A549 treated with ZK216348 at 1 μM for 4 hours (cell line): ENCODE results near the gene TTLL7. TPM values are rescaled to one million over a fixed set of nuclear protein-coding genes. Genes with fewer than 3 reads are reported as not detected.

Experiments
- total RNA-seq: library from RNA; stranded (reverse); fragments of 200-300 nt; extraction: Qiagen RNA extraction; gene quantifications from 5 replicates; pipeline ENCODE4 v1.2.3, GENCODE V29; 2022; ENCODE audit warnings: low read depth

TTLL7 gene, protein sequence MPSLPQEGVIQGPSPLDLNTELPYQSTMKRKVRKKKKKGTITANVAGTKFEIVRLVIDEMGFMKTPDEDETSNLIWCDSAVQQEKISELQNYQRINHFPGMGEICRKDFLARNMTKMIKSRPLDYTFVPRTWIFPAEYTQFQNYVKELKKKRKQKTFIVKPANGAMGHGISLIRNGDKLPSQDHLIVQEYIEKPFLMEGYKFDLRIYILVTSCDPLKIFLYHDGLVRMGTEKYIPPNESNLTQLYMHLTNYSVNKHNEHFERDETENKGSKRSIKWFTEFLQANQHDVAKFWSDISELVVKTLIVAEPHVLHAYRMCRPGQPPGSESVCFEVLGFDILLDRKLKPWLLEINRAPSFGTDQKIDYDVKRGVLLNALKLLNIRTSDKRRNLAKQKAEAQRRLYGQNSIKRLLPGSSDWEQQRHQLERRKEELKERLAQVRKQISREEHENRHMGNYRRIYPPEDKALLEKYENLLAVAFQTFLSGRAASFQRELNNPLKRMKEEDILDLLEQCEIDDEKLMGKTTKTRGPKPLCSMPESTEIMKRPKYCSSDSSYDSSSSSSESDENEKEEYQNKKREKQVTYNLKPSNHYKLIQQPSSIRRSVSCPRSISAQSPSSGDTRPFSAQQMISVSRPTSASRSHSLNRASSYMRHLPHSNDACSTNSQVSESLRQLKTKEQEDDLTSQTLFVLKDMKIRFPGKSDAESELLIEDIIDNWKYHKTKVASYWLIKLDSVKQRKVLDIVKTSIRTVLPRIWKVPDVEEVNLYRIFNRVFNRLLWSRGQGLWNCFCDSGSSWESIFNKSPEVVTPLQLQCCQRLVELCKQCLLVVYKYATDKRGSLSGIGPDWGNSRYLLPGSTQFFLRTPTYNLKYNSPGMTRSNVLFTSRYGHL
- total RNA-seq = 1.4 to 4.8 TPM (median 3.0 TPM) in 5 replicates

DNA sequence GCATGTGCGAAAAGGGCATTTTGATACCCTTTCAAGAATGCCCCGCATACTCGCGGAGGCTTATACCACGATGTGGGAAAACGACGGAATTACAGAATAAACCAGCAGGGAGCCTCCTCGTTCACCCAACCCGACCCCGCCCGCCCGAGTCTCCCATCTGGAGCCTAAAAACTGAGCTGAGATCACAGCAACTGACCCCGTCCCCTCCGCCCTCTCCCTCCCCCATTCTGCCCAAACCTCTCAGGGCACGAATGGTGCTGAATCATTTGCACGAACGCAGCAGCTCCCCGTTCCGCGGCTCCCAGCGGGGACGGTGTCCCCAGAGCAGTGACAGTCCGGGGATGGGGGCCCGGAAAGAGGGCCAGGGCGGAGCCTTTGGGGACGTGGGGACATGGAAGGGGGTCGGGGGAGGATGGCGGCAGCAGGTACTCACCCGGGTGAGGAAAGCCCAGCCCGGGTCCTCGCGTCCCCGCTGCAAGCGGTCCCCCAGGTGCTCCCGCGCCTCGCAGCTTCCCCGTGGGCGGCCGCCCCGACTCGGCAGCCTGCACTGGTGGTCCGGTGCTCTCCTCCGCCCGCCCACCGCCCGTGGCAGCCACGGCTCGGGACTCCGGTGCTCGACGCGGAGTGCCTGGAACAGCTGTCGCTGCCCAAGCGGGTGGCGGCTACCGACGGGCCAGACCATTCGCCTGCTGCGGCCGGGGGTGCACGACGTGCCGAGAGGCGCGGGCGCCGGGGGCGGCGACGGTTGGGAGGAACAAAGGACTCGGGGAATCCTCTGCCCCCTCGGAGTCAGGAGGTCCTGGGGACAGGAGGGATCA is at the start of gene TTLL7:
TSS of gene TTLL7 (minus strand) at position 635 of the 818 bp plus-strand sequence. CDS start 46,921 bp downstream, outside the sequence.

Other genes with a start within 250 kb of the TTLL7 start
- 4.3 to 11.8 TPM (median 9.1 TPM) in 5 replicates for gene PRKACB, start 145.1 kb upstream of the TTLL7 start, total RNA-seq